VCaP (cell line): ENCODE data around the gene ATP5F1C.

ENCODE experiments used
- H3K27ac ChIP-seq: fragments of 450-650 bp; 2 replicates; pipeline ENCODE4 v1.5.1; 2017
- TF ChIP-seq, protein P1 (sequence below): fragments of 450-650 bp; conservative IDR thresholded peaks from 2 replicates; pipeline ENCODE4 v1.5.1; 2017; ENCODE audit warnings: mild to moderate bottlenecking, moderate library complexity

The ATP5F1C gene

DNA sequence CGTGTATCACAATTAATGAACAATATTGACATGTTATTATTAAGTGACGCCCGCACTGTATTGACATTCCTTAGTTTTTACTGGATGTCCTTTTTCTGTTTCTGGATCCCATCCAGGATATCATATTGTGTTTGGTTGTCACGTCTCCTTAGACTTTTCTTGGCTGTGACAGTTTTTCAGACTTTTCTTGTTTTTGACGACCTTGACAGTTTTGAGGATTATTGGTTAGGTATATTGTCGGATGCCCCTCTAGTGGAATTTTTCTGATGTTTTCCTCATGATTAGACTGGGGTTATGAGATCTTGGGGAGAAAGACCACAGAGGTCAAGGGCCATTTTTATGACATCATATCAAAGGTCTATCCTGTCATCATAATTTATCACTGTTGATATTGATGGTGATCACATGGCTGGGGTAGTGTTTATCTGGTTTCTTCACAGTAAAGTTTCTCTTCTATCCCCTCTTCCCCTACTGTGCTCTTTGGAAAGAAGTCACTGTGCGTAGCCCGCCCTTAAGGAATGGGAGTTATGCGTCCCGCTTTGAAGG is 41.4 kb downstream of the ATP5F1C start:
- TF ChIP-seq, protein P1, sequence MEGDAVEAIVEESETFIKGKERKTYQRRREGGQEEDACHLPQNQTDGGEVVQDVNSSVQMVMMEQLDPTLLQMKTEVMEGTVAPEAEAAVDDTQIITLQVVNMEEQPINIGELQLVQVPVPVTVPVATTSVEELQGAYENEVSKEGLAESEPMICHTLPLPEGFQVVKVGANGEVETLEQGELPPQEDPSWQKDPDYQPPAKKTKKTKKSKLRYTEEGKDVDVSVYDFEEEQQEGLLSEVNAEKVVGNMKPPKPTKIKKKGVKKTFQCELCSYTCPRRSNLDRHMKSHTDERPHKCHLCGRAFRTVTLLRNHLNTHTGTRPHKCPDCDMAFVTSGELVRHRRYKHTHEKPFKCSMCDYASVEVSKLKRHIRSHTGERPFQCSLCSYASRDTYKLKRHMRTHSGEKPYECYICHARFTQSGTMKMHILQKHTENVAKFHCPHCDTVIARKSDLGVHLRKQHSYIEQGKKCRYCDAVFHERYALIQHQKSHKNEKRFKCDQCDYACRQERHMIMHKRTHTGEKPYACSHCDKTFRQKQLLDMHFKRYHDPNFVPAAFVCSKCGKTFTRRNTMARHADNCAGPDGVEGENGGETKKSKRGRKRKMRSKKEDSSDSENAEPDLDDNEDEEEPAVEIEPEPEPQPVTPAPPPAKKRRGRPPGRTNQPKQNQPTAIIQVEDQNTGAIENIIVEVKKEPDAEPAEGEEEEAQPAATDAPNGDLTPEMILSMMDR = no peak
- H3K27ac ChIP-seq = no peak overlapping the region

DNA sequence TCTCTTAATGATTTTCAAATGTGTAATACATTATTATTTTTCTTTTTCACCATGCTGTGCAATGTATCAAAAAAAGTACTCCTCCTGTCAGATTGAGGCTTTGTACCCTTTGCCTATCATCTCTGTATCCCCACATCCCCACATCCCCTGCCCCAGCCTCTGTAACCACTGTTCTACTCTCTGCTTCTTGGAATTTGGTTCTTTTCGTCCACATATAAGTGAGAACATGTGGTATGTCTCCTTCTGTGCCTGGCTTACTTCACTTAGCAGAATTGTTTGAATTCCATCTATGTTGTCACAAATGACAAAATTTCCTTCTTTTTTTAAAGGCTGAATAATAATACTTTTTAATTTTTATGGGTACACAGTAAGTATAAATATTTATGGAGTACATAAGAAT is 44.1 kb downstream of the ATP5F1C start:
- no peak overlapping the region for H3K27ac ChIP-seq
- TF ChIP-seq, protein P1 = no peak

DNA sequence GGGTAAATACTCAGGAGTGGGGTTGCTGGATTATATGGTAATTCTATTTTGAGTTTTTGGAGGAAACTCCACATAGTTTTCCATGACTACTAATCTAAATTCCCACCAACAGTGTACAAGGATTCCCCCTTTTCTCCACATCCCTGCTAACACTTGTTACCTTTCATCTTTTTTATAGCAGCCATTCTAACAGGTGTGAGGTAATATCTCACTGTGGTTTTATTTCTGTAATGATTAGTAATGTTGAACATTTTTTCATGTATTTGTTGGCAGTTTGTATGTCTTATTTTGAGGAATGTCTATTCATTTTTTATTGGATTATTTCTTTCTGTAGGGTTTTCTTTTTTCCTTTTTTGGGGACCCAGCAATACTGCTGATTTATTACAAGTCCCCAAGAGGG is 45.2 kb downstream of the ATP5F1C start:
- no peak overlapping the region for H3K27ac ChIP-seq
- TF ChIP-seq, protein P1 = no peak

DNA sequence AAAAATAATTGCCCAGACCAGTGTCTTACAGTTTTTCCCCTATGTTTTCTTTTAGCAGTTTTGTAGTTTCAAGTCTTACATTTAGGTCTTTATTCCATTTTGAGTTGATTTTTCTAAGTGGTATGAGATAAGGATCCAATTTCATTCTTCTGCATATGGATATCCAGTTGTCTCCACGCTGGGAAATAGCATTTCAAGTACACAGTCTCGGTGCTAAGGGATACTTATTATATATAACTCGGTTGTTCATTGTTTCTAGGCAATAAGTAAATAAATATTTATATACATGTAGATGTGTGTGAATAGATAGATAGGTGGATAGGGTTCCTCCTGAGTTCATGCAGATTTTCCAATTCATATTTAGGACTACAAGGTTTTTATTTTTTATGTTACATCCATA is 46.3 kb downstream of the ATP5F1C start:
- no peak overlapping the region for H3K27ac ChIP-seq
- TF ChIP-seq, protein P1 = no peak

DNA sequence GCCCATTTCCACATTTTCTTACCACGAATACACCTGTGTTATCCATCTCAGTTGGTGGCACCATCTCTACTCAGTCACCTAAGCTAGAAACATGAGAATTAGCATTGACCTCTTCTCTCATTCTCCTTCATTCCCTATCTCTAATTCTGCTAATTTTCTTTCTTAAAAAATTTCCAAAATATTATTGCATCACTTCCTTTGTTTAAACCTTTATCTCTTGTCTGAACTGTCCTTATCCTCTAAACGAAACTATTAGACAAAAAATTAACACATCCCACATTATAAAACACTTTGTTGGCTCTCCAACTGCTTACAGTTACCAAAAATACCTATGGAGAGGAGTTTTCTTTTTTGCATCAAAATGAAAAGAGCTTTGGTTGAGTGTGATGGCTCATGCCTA is 48.6 kb downstream of the ATP5F1C start:
- H3K27ac ChIP-seq = no peak overlapping the region
- TF ChIP-seq, protein P1 = no peak

DNA sequence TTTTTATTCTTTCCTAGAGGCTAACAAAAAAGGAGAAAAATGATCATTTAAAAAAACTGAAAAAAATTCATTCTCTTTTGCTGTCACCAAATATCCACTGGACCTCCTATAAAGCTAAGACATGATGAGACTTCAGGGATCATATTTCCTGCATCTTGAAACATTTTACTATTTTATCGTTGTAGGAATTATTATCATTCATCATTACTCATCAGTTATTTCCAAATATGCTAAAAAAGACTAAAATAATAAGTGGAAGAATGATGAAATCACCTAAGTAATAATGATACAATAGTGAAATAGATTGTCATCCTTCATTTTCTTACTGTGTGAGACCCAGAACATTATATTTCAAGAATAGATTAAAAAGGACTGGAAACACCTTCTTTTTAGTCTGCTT is 58.6 kb downstream of the ATP5F1C start:
- TF ChIP-seq, protein P1 = no peak
- no peak overlapping the region for H3K27ac ChIP-seq

DNA sequence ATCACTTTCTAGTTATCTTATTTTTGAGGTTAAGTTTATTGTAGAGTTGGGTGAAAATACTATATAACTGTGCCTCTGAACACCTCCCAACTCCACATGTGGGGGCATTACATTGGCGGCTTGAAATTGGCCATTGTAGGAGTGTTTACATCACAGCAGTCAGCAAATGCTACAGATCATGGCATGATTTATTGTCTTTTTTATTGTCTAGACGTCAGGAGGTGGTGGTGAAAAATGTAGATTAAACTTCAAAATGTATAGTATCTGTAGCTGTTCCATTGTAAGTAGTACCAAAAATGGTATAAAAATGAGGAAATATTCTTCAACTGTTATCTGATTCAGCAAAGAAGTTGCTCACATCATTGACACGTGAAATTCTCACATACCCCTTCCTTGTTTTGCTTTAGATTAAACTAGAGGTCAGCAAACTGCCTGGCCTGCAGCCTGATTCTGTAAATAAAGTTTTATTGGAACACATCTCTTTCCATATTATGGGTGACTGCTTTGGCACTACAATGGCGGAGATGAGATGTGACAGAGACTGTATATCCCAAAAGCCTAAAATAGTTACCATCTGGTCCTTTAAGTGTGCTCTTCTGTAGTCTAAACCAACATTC is 65.4 kb downstream of the ATP5F1C start:
- TF ChIP-seq, protein P1 = no peak
- no peak overlapping the region for H3K27ac ChIP-seq
